GM19099 (cell line): Measurements from ENCODE around the gene SLC10A7.

Experiments
- POLR2A ChIP-seq: IDR thresholded peaks from 3 replicates; pipeline ENCODE4 v1.6.1; 2011; ENCODE audit warnings: low read depth; ENCODE audit not compliant: insufficient read length; ENCODE audit errors: extremely low read depth

The SLC10A7 gene

DNA sequence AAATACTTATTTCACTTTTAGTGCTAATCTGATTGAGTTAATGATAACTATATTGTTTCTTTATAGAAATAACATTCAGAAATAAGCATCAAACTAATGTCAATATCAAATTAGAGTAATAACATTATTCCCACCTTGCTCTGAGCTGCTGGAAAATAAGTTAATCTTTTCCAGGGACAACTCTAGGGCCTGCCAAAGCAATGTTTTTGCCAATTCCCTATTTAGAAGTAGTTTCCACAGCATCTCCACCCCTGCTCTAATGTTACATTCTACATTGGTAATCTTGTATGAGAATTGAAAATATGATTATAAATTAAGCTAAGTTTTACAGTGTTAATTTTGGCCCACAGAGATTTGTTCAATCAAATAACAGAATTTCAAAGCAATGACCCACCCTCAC lies 239.1 kb downstream of the SLC10A7 start:
- no peak for TF ChIP-seq POLR2A

DNA sequence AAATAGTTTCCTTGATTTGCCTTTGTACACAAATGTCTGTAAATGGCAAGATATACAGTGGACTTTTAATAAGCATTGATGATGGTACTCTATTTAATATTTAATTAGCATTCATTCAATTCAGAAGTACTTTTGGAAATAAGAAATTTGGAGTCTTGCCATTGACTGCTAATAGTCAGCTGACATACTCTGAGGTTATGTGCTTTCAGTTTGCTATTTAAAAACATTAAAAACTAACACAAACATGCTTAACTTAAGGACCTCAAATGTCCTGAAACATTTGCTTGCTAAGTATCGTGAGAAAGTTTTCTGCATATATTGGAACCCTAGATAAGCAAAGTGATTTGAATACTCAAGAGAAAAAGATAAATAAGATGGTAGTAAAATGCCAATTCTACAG lies 242.8 kb downstream of the SLC10A7 start:
- TF ChIP-seq POLR2A = no peak

DNA sequence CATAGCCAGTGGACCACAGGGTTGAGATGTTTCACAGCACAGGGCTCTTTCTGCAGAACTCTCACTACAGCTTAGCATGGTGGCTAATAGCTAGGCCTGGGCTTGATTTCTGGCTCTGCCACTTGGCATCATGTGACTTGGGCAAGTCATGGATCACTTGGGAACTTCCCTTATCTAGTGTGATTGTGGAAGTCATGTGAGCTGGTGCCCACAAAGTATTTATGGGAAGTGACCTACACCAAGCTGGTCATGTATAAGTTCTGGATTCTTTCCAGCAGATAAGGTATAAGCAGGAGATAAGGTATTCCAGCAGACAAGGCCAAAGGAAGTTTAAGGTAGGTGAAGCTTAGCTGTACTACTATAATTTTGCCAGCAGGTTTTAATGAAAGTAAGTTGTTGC lies 246.4 kb downstream of the SLC10A7 start:
- TF ChIP-seq POLR2A = no peak

DNA sequence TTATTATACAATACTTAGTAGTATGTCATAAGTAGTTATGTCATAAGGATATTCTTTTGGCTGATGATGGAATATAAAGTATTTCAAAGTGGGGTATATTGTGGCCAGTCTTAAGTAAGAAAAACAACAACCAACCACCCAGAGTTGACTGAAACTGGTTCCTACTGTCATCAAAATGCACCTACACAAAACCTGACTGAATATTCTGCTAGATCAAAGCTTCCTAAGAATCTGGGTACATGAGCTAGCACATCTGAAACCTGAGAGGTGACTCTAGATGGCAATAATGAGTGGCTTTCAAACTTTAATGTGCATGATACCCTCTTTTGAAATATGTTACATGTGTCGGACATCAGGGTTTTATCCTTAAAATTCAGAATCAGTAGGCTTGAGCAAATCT lies 247.0 kb downstream of the SLC10A7 start:
- no peak for TF ChIP-seq POLR2A

DNA sequence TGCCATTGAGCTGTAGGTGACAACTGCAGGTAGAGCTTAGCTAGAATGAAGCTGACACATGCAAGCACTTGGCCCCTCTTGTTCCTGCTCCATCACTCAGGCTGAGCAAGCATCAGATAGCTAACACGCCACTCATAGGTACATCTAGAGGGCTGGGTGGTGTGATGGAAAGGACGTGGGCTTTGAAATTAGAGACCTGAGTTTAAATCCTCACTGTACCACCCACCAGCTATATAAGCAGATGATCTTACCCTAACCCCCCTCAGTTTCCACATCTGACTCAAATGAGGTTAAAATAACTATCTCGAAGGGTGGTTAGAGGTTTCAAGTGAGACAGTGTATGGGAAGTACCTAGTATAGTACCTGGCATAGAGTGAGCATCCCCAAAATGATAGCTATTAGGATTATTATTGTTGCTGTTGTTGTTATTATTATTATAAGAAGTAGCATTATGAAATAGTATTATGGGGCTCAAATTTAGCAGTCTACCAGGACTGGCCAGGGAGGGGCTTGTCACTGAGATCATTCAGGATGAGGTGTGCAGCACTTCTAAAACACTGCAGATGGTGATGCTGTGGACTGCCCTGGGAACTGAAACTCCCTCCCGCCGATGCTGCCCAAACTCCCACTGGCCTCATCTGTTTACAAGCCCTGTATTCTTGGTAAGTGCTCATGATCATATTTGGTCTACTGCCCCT lies 248.4 kb downstream of the SLC10A7 start:
- TF ChIP-seq POLR2A = peak; percentile 46

DNA sequence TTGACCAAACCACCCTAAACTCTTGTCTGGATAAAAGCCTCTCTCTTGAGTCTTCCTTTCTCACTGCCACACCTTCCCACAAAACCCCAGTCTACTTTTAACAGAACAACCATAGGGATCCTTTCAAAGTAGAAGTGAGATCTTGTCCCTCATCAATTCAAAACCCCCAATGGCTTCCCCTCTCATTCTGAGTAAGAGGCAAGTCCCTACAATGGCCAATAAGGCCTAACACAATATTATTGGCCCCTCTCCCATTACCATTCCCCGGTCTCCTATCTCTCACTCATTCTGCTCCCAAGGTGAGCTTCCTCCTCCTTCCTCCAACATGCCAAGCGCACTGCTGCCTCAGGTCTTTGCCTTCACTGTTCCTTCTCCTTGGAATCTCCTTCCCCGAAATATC lies 250.3 kb downstream of the SLC10A7 start:
- TF ChIP-seq POLR2A = no peak

DNA sequence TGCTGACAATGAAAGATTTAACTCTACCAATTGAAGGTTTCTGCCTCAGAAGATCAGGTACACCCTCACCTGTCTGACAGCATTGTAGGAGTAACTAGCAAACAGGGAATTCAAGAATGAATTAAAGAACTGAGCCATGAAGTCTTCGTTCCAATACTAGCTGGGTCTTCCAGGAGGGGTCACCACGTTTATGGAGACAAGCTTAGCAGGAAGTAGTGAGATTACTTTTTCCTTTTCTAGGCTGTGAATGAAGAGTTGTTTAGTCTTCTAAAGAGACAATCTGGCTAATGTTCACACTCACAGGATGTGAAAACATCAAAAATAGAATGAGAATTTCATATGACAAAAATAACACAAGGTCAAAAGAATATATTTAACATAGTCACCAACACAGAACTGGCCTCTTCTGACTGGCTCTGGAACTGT lies 252.5 kb downstream of the SLC10A7 start:
- no peak for TF ChIP-seq POLR2A

DNA sequence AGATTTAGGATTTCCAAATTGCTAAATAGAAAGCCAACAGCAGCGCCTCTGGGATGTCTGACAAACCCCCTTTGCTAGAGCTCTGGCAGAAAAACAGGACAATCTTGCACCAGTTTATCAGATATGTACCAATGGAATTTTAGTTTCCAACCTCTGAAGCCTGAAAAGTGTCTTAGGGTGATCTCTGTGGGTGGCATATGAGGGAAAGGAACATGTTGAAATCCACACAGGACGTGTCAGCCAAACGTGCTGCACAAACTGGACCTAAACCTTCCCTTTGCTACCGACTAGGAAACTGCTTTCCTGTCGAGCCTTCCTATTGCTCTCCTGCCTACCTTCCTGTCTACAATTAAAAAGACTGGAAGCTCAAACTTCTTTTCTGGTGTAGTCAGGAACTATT lies 253.9 kb downstream of the SLC10A7 start:
- no peak for TF ChIP-seq POLR2A

DNA sequence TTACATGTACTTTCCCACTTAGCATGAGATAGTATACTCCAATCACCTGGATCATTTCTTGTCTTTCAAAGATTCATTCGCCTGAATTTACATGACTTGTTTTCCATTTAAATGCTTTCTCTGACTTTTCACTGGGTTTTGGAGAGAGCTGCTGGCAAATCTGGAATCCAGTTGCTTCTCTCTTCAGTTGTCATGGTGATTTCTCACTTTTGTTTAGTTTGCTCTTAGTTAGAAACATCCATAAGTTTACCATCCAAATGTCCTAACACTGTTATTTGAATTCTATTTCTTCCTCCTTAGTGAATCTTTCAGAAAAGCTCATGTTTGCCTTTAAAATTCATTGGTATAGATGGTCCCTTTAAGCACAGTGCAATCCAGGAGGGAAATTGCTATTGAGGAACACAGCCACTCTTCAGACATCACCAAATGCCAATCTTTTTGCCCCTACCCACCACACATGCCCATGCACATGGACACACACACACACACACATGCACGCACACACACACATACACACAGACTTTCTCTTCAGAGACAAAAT lies 255.7 kb downstream of the SLC10A7 start:
- TF ChIP-seq POLR2A = no peak

DNA sequence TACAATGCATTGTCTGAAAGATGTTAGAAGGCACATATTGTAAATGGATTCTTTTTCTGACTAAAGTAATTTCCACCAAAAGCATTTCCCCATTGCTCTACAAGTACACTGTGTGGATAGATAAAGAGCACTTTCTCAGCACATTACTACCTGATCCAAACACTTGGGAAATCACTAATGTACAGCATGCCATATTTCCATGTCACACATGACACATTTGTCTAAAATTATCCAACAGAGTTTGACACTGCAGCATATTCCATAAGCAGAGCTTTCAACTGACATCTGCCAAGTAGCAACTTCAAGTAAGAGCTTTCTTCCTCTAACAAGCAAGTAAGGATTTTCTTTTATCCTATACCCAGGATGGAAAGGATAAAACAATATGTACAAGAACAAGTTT lies 257.9 kb downstream of the SLC10A7 start:
- TF ChIP-seq POLR2A = no peak

DNA sequence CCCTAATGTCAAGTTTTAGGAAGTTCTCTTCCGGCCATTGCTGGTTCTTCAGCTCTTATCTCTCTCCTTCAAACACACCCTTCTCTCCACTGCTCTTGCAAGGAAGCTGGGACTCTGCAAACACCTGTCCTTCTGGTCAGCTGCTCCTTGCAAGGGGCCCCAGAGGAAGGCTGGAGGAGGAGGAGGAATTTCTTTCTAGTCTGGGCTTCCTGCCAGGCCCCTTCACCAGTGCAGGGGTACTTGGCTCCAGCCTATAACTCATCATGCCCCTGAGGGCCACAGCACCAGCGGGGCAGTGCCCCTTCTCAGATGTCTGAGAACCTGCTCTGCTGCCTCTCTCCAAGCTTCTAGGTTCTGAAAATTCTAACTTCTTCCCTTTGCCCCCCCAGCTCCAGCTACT lies 260.7 kb downstream of the SLC10A7 start:
- no peak for TF ChIP-seq POLR2A

DNA sequence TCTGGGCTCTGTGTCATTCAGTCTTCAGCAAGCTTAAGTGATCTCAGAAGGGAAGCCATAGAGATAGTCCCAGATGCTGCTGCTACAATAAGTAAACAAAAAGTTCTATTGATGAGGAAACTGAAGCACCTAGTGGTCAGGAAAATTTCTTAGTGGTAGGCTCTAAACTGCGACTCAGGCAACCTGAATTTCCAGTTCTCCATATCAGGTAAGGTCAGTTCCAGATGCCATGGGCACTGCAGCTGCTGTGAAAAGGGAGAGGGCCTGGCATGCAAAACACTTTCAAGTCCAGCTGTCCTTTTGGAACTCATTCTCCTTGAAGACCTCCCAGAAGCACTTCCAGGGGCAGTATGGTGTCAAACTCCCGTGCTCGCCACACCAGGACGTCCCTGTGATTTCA lies 261.2 kb downstream of the SLC10A7 start:
- no peak for TF ChIP-seq POLR2A

DNA sequence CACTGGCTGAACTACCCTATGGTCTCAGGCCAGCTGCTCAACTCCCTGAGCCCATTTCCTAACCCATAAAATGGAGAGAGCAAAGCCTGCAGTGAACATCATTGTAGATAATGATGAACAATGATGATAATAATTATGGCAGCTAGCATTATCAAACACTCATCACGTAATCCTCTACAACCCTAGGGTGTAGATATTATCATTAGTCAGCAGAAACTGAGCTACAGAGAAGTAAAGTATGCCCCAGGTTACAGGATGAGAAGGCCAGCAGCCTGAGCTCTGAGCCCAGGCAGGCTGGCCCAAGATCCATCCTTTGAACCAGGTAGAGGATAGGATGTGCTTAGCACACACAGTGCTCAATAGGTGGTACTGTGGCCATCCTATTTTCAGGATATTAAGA lies 264.2 kb downstream of the SLC10A7 start:
- no peak for TF ChIP-seq POLR2A

DNA sequence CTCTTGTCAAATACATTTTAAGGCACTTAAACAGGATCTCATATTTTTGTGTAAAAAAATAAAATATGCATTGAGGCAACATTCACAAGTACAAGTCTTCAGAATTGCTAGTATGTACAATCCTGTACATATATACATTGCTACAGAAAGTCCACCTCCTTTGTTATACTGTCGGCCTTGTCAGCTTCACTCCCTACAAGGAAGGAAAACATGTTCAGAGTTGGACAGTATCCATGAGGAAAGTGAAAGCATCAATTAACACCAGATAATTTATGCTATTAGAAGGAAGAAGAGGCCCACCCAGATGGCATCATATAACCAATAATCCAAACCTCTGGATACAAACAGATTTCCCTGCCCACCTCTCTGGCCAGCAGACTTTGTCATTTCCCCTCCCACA lies 265.4 kb downstream of the SLC10A7 start:
- TF ChIP-seq POLR2A = no peak

DNA sequence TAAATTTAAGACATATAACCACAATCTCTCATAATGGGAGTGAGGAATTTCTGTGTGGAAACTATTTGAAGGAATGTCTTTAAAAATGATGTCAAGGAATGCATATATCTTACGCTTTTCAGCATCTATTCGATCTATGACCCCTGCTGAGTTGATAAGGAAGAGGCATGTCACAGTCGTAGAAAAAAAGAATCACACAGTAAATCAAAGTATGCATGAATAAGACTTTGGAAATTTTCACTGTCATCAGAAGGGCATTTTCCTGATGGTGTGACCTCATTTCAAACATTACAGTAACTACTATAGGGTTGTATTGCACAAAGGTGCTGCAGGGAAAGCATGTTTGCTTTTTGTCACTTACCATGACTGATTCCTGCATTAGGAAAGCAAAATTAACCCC lies 265.9 kb downstream of the SLC10A7 start:
- no peak for TF ChIP-seq POLR2A

DNA sequence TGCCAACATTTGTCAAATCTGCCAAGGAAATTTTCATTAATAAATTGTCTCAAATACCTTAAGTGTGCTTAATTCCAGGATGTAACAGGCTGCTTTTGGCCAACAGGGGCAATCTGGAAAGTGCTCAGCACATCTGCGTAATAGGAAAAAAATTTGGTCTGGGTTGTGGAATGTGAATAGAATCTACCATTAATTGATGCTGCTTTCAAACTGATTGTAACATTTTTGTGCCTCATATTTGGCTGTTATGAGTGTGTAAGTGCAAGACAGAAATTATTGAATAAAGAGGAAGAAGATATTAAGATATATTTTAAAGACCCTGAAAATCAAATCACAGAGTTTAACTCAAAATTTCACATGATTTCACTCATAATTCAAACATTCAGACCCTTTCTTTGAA lies 266.3 kb downstream of the SLC10A7 start:
- no peak for TF ChIP-seq POLR2A
